Endometrial microvascular endothelial cells (primary cell): ENCODE results near the gene FRY. TPM values are rescaled to one million over a fixed set of nuclear protein-coding genes. Genes with fewer than 3 reads are reported as not detected.

Experiments
- in situ Hi-C: cut with HindIII; loops from 2 replicates; pipeline ENCODE4 v1.10.0; 2017; ENCODE audit warnings: low sequenced_read_pairs, low pct_unique_long_range_greater_than_20kb; ENCODE audit errors: inconsistent ontology term
- total RNA-seq: library from RNA; depleted of rRNA; stranded (reverse); fragments of >200 nt; gene quantifications from one replicate; pipeline ENCODE4 v1.2.3, GENCODE V29; 2015; ENCODE audit errors: inconsistent ontology term

Gene FRY
- total RNA-seq, 1 donor from 2014 or later, result 43.5 TPM

- in situ Hi-C loops, result no loop called here
Observed at GRCh38 chr13:32067149-32067961, 35.8 kb downstream of the FRY start.

GRCh38 chr13:32068255-32068654, 36.7 kb downstream of the FRY start:
- in situ Hi-C loops, result no loop called here

- in situ Hi-C loops, result no loop called here
Observed at GRCh38 chr13:32073180-32073864, 41.7 kb downstream of the FRY start.

GRCh38 chr13:32075170-32075851, 43.7 kb downstream of the FRY start:
- in situ Hi-C loops, result no loop called here

GRCh38 chr13:32079587-32079986, 48.0 kb downstream of the FRY start:
- in situ Hi-C loops, result no loop called here

GRCh38 chr13:32080328-32080744, 48.8 kb downstream of the FRY start:
- in situ Hi-C loops, result no loop called here

- in situ Hi-C loops, result no loop called here
Observed at GRCh38 chr13:32081591-32081990, 50.0 kb downstream of the FRY start.

- in situ Hi-C loops, result no loop called here
Observed at GRCh38 chr13:32086366-32086765, 54.8 kb downstream of the FRY start.

GRCh38 chr13:32086791-32087441, 55.3 kb downstream of the FRY start:
- in situ Hi-C loops, result no loop called here

- in situ Hi-C loops, result no loop called here
Observed at GRCh38 chr13:32087955-32088747, 56.6 kb downstream of the FRY start.

- in situ Hi-C loops, result no loop called here
Observed at GRCh38 chr13:32092496-32092895, 60.9 kb downstream of the FRY start.

GRCh38 chr13:32093006-32093405, 61.4 kb downstream of the FRY start:
- in situ Hi-C loops, result no loop called here

- in situ Hi-C loops, result no loop called here
Observed at GRCh38 chr13:32098272-32098671, 66.7 kb downstream of the FRY start.

GRCh38 chr13:32105653-32106313, 74.2 kb downstream of the FRY start:
- in situ Hi-C loops, result no loop called here

GRCh38 chr13:32107474-32107873, 75.9 kb downstream of the FRY start:
- in situ Hi-C loops, result no loop called here

GRCh38 chr13:32107973-32108372, 76.4 kb downstream of the FRY start:
- in situ Hi-C loops, result no loop called here

- in situ Hi-C loops, result no loop called here
Observed at GRCh38 chr13:32113532-32113931, 82.0 kb downstream of the FRY start.

- in situ Hi-C loops, result no loop called here
Observed at GRCh38 chr13:32114284-32114950, 82.8 kb downstream of the FRY start.
